Lower leg skin (tissue), 4 donors: ENCODE data around the gene CTDSP2. TPM values are rescaled to one million over a fixed set of nuclear protein-coding genes. Genes with fewer than 3 reads are reported as not detected.

Source experiments
- DNase-seq, 2 donors: peaks; one replicate each; pipeline ENCODE4 v3.0.0-alpha.2; 2019; ENCODE audit warnings: low spot score in 2 of 2
- H3K4me3 ChIP-seq: fragments of 200-600 bp; sonication (generic); 2 replicates; pipeline ENCODE4 v1.5.1; 2017; ENCODE audit warnings: mild to moderate bottlenecking, low read depth; ENCODE audit not compliant: poor library complexity, severe bottlenecking
- POLR2A ChIP-seq, 2 donors: fragments of 450-650 bp; IDR thresholded peaks; one replicate each; pipeline ENCODE4 v1.6.1; 2016 to 2017; ENCODE audit warnings: antibody characterized with exemption in 2 of 2, mild to moderate bottlenecking in 1 of 2, moderate library complexity in 1 of 2
- WGBS, 2 donors: methylation state at CpG; one replicate each; pipeline ENCODE4 v1.1.5; 2018; 5-methylcytosine and 5-hydroxymethylcytosine counted together
- intact Hi-C: fragments of 100-400 bp; cut with DNase I; formaldehyde crosslinking; loops from one replicate; pipeline ENCODE4 v1.15.0; 2023; ENCODE audit warnings: low total_unique reads
- total RNA-seq, 4 donors: library from RNA; depleted of rRNA; stranded (reverse); fragments of >200 nt; gene quantifications; one replicate each; pipeline ENCODE4 v1.1.0, GENCODE V29; 2016
- TF ChIP-seq, protein P1 (sequence below), 3 donors: fragments of 450-650 bp; IDR thresholded peaks; one replicate each; pipeline ENCODE4 v1.5.1; 2016; ENCODE audit warnings: antibody characterized with exemption in 3 of 3, mild to moderate bottlenecking in 3 of 3, moderate library complexity in 2 of 3

CTDSP2 gene
- total RNA-seq, 4 donors from 2014 or later: 129 to 174 (median 169) TPM

DNA sequence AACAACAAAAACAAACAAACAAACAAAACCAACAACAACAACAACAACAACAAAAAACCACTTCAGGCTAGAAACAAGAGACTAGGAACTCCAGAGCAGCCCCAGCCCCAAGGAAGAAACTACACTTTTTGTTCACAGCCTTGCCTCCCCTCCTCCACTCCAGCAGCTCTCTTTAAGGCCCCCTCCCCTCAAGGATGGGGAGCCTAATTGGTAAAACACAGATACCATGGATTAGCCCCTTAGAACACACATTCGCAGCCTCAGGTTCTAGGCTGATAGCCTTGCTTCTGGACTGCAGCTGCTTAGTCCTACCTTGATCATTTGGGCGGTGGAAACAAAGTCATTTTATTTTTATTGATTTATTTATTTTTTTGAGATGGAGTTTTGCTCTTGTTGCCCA lies 16.1 kb downstream of the CTDSP2 start:
- DNase-seq: no peak
- TF ChIP-seq, protein P1, sequence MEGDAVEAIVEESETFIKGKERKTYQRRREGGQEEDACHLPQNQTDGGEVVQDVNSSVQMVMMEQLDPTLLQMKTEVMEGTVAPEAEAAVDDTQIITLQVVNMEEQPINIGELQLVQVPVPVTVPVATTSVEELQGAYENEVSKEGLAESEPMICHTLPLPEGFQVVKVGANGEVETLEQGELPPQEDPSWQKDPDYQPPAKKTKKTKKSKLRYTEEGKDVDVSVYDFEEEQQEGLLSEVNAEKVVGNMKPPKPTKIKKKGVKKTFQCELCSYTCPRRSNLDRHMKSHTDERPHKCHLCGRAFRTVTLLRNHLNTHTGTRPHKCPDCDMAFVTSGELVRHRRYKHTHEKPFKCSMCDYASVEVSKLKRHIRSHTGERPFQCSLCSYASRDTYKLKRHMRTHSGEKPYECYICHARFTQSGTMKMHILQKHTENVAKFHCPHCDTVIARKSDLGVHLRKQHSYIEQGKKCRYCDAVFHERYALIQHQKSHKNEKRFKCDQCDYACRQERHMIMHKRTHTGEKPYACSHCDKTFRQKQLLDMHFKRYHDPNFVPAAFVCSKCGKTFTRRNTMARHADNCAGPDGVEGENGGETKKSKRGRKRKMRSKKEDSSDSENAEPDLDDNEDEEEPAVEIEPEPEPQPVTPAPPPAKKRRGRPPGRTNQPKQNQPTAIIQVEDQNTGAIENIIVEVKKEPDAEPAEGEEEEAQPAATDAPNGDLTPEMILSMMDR (IDR thresholded peaks at IDR 0.05): no peak
- intact Hi-C loops: no loop called here
- WGBS, 2 donors: 87 to 91% methylated on average over 2 of the region's 2 CpGs
- H3K4me3 ChIP-seq: no peak overlapping the region

DNA sequence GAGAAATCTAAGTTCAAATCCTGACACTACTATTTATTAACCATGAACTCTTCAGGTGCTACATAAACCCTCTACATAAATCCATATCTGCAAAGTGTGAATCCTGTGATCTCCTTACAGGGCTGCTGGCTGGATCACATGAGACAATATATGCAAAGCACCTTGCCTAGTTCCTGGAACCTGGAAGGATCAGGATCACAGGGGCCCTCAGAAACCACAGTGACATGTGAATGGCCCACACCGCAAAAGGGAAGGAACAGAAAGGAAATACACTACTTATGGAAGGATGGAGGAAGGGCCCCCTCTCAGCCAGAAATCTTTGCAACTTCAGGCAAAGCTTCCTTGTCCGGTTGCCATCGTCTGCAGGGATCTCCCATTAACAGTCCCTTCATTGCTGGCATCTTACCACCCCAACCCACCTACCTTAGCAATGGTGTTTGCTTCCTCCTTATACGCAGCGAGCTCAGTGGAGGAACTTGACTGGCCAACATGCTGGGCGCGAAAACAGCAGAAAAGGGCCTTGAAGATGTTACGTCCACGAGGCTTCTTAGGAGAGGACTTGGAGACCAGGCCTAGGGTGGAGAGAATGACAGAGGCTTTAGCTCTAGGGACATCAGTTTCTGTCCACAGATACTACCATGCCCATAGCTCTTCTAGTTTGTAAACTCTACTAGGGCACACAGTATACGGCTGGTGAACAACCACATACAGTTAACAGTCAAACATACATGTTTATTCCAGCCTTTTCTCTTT lies 17.3 kb downstream of the CTDSP2 start:
- TF ChIP-seq, protein P1 (IDR thresholded peaks at IDR 0.05): no peak
- TF ChIP-seq POLR2A (IDR thresholded peaks at IDR 0.05): no peak
- intact Hi-C loops: no loop called here
- 66 to 68% methylated on average over 10 of the region's 10 CpGs for WGBS, 2 donors
- no peak overlapping the region for H3K4me3 ChIP-seq
- no peak for DNase-seq

DNA sequence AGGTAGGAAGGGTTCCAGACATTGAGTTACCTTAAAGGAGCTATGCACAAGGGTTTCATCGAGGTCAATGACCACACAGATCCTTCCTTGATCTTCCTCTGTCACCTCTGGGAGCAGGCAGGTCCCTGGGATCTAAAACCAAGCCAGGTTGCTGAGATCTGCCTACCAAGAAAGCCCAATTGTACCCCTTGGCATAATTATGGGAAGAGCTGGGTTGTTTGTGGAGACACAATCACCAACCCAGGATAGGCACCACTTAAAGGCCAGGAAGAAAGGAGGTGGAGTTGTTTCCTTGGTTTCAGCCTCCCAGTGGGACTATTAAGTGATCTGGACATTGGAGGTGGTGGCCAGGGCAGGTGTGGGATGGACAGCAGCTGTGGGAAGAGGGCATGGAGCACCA lies 19.6 kb downstream of the CTDSP2 start:
- no peak overlapping the region for H3K4me3 ChIP-seq
- TF ChIP-seq POLR2A (IDR thresholded peaks at IDR 0.05): no peak
- TF ChIP-seq, protein P1 (IDR thresholded peaks at IDR 0.05): no peak
- intact Hi-C loops: no loop called here
- no peak for DNase-seq
- 88 to 91% methylated on average over 1 of the region's 1 CpG for WGBS, 2 donors

DNA sequence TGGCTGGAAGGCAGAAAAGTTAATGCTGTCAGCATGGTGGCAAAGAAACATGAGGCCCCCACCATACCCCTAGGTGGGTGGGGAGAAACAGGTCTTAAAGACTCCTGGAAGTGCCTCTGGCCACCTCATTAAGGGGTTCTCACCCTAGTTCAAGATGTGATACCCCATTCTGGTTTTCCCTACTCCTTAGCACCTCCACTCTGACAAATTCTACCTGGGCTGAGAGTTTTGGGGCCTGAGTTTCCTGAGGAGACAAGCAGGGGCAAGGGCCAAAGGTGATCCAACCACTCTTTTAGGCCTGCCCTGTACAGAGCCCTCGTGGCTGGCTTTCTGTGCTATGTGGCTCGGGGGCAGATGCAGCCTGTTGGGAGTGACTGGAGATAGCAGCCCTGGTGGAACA lies 20.1 kb downstream of the CTDSP2 start:
- intact Hi-C loops: no loop called here
- 80 to 81% methylated on average over 2 of the region's 2 CpGs for WGBS, 2 donors
- no peak for TF ChIP-seq POLR2A (IDR thresholded peaks at IDR 0.05)
- TF ChIP-seq, protein P1 (IDR thresholded peaks at IDR 0.05): no peak
- DNase-seq: no peak
- no peak overlapping the region for H3K4me3 ChIP-seq

DNA sequence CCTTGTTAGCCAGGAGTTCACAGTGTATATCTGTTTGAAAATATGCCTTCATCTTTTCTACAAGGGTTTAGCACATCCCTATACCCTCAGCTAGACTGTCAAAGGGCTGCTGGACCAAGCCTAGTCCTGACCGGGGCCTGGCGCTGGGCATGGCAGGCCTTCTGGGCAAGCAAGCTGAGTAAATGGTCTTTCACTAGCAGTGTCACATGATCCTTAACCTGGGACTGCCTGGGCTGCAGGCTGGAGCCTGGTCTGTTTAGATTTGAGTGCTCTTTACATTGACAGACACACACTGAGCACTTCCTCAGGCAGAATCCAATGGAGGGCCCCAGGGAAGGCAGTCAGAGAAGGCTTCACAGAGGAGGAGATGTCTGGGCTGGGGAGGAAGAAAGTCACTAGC lies 21.1 kb downstream of the CTDSP2 start:
- no peak for DNase-seq
- H3K4me3 ChIP-seq: no peak overlapping the region
- 90 to 97% methylated on average over 2 of the region's 2 CpGs for WGBS, 2 donors
- intact Hi-C loops: no loop called here
- TF ChIP-seq, protein P1 (IDR thresholded peaks at IDR 0.05): no peak
- no peak for TF ChIP-seq POLR2A (IDR thresholded peaks at IDR 0.05)
